Heart left ventricle (tissue), 16 donors: Measurements from ENCODE around the gene PACS1. TPM values are rescaled to one million over a fixed set of nuclear protein-coding genes. Genes with fewer than 3 reads are reported as not detected.

Source experiments
- ATAC-seq, 4 donors: fragments of 200-7000 bp; cut with Tn5 transposase; one replicate each; pipeline ENCODE4 v1.9.1; 2020 to 2022; ENCODE audit warnings: moderate library complexity in 4 of 4, mild to moderate bottlenecking in 3 of 4, moderate number of reproducible peaks in 1 of 4
- DNase-seq, 5 donors: peaks; one replicate each; pipeline ENCODE4 v3.0.0-alpha.2; 2020
- H3K27ac ChIP-seq, 12 donors: fragments of 200-600 bp; sonication (generic) in 4 of 12; one replicate each; pipeline versions ENCODE4 v1.5.0 to v1.8.0; 2016 to 2022; ENCODE audit warnings: mild to moderate bottlenecking in 2 of 12
- H3K27me3 ChIP-seq, 9 donors: fragments of 200-600 bp; sonication (generic) in 2 of 9; one replicate each; pipeline versions ENCODE4 v1.5.1 to v1.8.0; 2016 to 2022; ENCODE audit warnings: mild to moderate bottlenecking in 3 of 9
- H3K36me3 ChIP-seq, 9 donors: fragments of 200-600 bp; sonication (generic) in 2 of 9; one replicate each; pipeline versions ENCODE4 v1.5.0 to v1.8.0; 2018 to 2022; ENCODE audit warnings: mild to moderate bottlenecking in 2 of 9
- H3K4me1 ChIP-seq, 12 donors: fragments of 200-600 bp; sonication (generic) in 4 of 12; one replicate each; pipeline versions ENCODE4 v1.5.0 to v1.8.0; 2016 to 2022; ENCODE audit warnings: mild to moderate bottlenecking in 3 of 12
- H3K4me3 ChIP-seq, 12 donors: fragments of 200-600 bp; sonication (generic) in 4 of 12; one replicate each; pipeline versions ENCODE4 v1.5.0 to v1.8.0; 2017 to 2022; ENCODE audit warnings: mild to moderate bottlenecking in 9 of 12, moderate library complexity in 4 of 12
- H3K9me3 ChIP-seq, 12 donors: fragments of 200-600 bp; sonication (generic) in 4 of 12; one replicate each; pipeline versions ENCODE4 v1.5.0 to v1.8.0; 2016 to 2022; ENCODE audit warnings: mild to moderate bottlenecking in 1 of 12
- CTCF ChIP-seq, 12 donors: fragments of 200-600 bp; sonication (generic) in 4 of 12; IDR thresholded peaks; one replicate each; pipeline versions ENCODE4 v1.5.0 to v1.8.0; 2018 to 2022; ENCODE audit warnings: antibody characterized with exemption in 12 of 12, mild to moderate bottlenecking in 5 of 12
- POLR2A ChIP-seq, 2 donors: fragments of 450-650 bp; IDR thresholded peaks; one replicate each; pipeline ENCODE4 v1.6.1; 2017; ENCODE audit warnings: antibody characterized with exemption in 2 of 2, mild to moderate bottlenecking in 2 of 2, moderate library complexity in 2 of 2
- WGBS, 4 donors: extraction: QIAGEN DNeasy Blood & Tissue Kit in 2 of 4; methylation state at CpG; one replicate each; pipeline versions ENCODE4 v1.1.5 to v1.1.7; 2013 to 2018; 5-methylcytosine and 5-hydroxymethylcytosine counted together
- intact Hi-C, 10 donors: fragments of 100-400 bp; cut with DNase I; formaldehyde crosslinking; loops; one replicate each; pipeline versions ENCODE4 v1.11.1 to v1.14.2; 2022
- polyA plus RNA-seq, 2 donors: library from polyadenylated mRNA; stranded (reverse); fragments of 200-250 nt; gene quantifications; one replicate each; pipeline ENCODE4 v1.2.3, GENCODE V29; 2013
- total RNA-seq, 9 donors: library from RNA; depleted of rRNA in 2 of 9; stranded (reverse); fragments of >200 nt in 2 of 9; fragmentation: NEBNext Ultra II Directional in 3 of 9; extraction: Animal tissue kit (Norgen Biotek cat#: 25700) in 3 of 9; gene quantifications; one replicate each; pipeline versions ENCODE4 v1.1.0 to v1.2.4, GENCODE V29; 2016 to 2023
- donor health status: ischemic (EF 13 %, LVEDD 7.1; RV severe dilation, severe dysfunction).
- donor health status: healthy with polysubstance abuse.
- donor health status: DM: no; HTN: yes; CAD: no.
- donor health status: DM: no; HTN: no; CAD: no.
- donor health status: ischemic (EF 25% LVEDD 6.9; RV normal size, moderate dysfunction).
- donor health status: ischemic (EF 25% LVEDD 5.7; RV mildly dilated, moderate dysfunction).
- donor health status: healthy.
- donor health status: DM: yes; HTN: yes; CAD: no.
- donor health status: ischemic (EF 35%, LVEDD 5.7; RV mildly dilated, moderate dysfunction).
- donor health status: nonischemic (EF 11% LVEDD 7.7; RV severe dilation, severe dysfunction).
- donor health status: DM: yes; HTN: yes; CAD: no.
- donor health status: PGD.
- donor health status: ischemic (EF 29% LVEDD 5.4; RV normal size, mild dysfunction).
- donor health status: nonischemic (EF 23%, LVEDD 6.1; RV moderate dilation, normal function).

The PACS1 gene
- total and polyA plus RNA-seq, 11 donors, result 30.6 to 151 (median 89.8) TPM

- DNase-seq (no peak), ATAC-seq (no peak)
- Histone ChIP-seq H3K36me3 (peaks cover 0 to 31% (median 28%) of the 10 kb centered on the region in 9 donors), H3K27ac (no peak overlapping the region), H3K27me3 (no peaks in the 10 kb centered on the region), H3K4me3 (peak overlapping the region in 5 of 12 donors; percentile 15 to 53 (median 23)), H3K9me3 (no peaks in the 10 kb centered on the region), H3K4me1 (peaks cover 0 to 26% (median 15%) of the 10 kb centered on the region in 12 donors)
- TF ChIP-seq CTCF (IDR thresholded peaks at IDR 0.05) (no peak), POLR2A (IDR thresholded peaks at IDR 0.05) (no peak)
- 1 to 12% (median 6%) methylated on average over 20 to 45 of the region's 45 CpGs for WGBS, 4 donors
- intact Hi-C loops, result no loop called here
These were observed 208.5 kb downstream of the PACS1 start for GRCh38 chr11:66278363-66279091.

GRCh38 chr11:66279092-66279734, 209.1 kb downstream of the PACS1 start:
- DNase-seq (peak in 1 of 5 donors; percentile 37), ATAC-seq (no peak)
- 66 to 72% (median 70%) methylated on average over 15 of the region's 15 CpGs for WGBS, 4 donors
- Histone ChIP-seq H3K27ac (no peak overlapping the region), H3K36me3 (peaks cover 0 to 27% (median 22%) of the 10 kb centered on the region in 9 donors), H3K4me3 (no peak overlapping the region), H3K27me3 (no peaks in the 10 kb centered on the region), H3K9me3 (no peaks in the 10 kb centered on the region), H3K4me1 (peaks cover 0 to 26% (median 15%) of the 10 kb centered on the region in 12 donors)
- TF ChIP-seq POLR2A (IDR thresholded peaks at IDR 0.05) (no peak), CTCF (IDR thresholded peaks at IDR 0.05) (no peak)
- intact Hi-C loops, result no loop called here

GRCh38 chr11:66280428-66280827, 210.4 kb downstream of the PACS1 start:
- peaks cover 0 to 28% (median 16%) of the 10 kb centered on the region in 9 donors for H3K36me3 ChIP-seq
- H3K4me1 ChIP-seq, result peaks cover 0 to 30% (median 19%) of the 10 kb centered on the region in 12 donors
- H3K9me3 ChIP-seq, result no peaks in the 10 kb centered on the region
- no peaks in the 10 kb centered on the region for H3K27me3 ChIP-seq
- no peak overlapping the region for H3K4me3 ChIP-seq
- ATAC-seq, result no peak
- TF ChIP-seq CTCF (IDR thresholded peaks at IDR 0.05) (no peak), POLR2A (IDR thresholded peaks at IDR 0.05) (no peak)
- WGBS, 4 donors, result 76 to 83% (median 79%) methylated on average over 12 to 14 of the region's 14 CpGs
- H3K27ac ChIP-seq, result no peak overlapping the region
- DNase-seq, result no peak
- intact Hi-C loops, result loop anchor here in 5 of 10 donors (10.0 kb wide), 1 partner anchor 56 kb away; no protein-coding TSS in a partner anchor

- peaks cover 0 to 36% (median 22%) of the 10 kb centered on the region in 12 donors for H3K4me1 ChIP-seq
- no peak for TF ChIP-seq POLR2A (IDR thresholded peaks at IDR 0.05)
- TF ChIP-seq CTCF (IDR thresholded peaks at IDR 0.05), result no peak
- peaks cover 0 to 28% (median 10%) of the 10 kb centered on the region in 9 donors for H3K36me3 ChIP-seq
- no peak for DNase-seq
- intact Hi-C loops, result loop anchor here in 5 of 10 donors (10.0 kb wide), 1 partner anchor 56 kb away; no protein-coding TSS in a partner anchor
- H3K27ac ChIP-seq, result no peak overlapping the region
- H3K4me3 ChIP-seq, result no peak overlapping the region
- ATAC-seq, result no peak
- 84 to 93% (median 88%) methylated on average over 6 of the region's 6 CpGs for WGBS, 4 donors
- H3K27me3 ChIP-seq, result no peaks in the 10 kb centered on the region
- H3K9me3 ChIP-seq, result no peaks in the 10 kb centered on the region
These were observed 210.9 kb downstream of the PACS1 start for GRCh38 chr11:66281001-66281400.
